Measurements from ENCODE around the gene TNFRSF21.
A peak's percentile ranks its signal among the peaks of the same experiment; 100 is the strongest.
"Not testable (repeated sequence)": the region's sequence is repeated elsewhere in the genome, so short reads cannot be mapped to it uniquely, and the experiment has no call there.

Gene TNFRSF21

GRCh38 chr6:47251396-47251795, 58.3 kb downstream of the TNFRSF21 start:
- no peak for DNase-seq (ENCODE audit: low spot score)

- DNase-seq (ENCODE audit: low spot score) = no peak
Measured at GRCh38 chr6:47250302-47250701, 59.4 kb downstream of the TNFRSF21 start.

GRCh38 chr6:47248446-47248845, 61.3 kb downstream of the TNFRSF21 start:
- no peak for DNase-seq (ENCODE audit: low spot score)

- DNase-seq (ENCODE audit: low spot score) = peak; percentile 23
Measured at GRCh38 chr6:47247227-47247797, 62.4 kb downstream of the TNFRSF21 start.

- no peak for DNase-seq (ENCODE audit: low spot score)
Measured at GRCh38 chr6:47246551-47246950, 63.2 kb downstream of the TNFRSF21 start.

GRCh38 chr6:47245745-47246371, 63.8 kb downstream of the TNFRSF21 start:
- DNase-seq (ENCODE audit: low spot score) = no peak

- peak; percentile 18 for DNase-seq (ENCODE audit: low spot score)
Measured at GRCh38 chr6:47242483-47243386, 67.0 kb downstream of the TNFRSF21 start.

- DNase-seq (ENCODE audit: low spot score) = no peak
Measured at GRCh38 chr6:47241742-47242482, 67.8 kb downstream of the TNFRSF21 start.

GRCh38 chr6:47240277-47240890, 69.3 kb downstream of the TNFRSF21 start:
- no peak for DNase-seq (ENCODE audit: low spot score)

- DNase-seq (ENCODE audit: low spot score) = no peak
Measured at GRCh38 chr6:47239546-47239945, 70.2 kb downstream of the TNFRSF21 start.

GRCh38 chr6:47238456-47238995, 71.2 kb downstream of the TNFRSF21 start:
- no peak for DNase-seq (ENCODE audit: low spot score)

- no peak for DNase-seq (ENCODE audit: low spot score)
Measured at GRCh38 chr6:47237196-47237595, 72.5 kb downstream of the TNFRSF21 start.

GRCh38 chr6:47235964-47236760, 73.5 kb downstream of the TNFRSF21 start:
- DNase-seq (ENCODE audit: low spot score) = no peak

- no peak for DNase-seq (ENCODE audit: low spot score)
Measured at GRCh38 chr6:47235421-47235820, 74.3 kb downstream of the TNFRSF21 start.

- no peak for DNase-seq (ENCODE audit: low spot score)
Measured at GRCh38 chr6:47234266-47234933, 75.3 kb downstream of the TNFRSF21 start.

GRCh38 chr6:47231151-47231550, 78.6 kb downstream of the TNFRSF21 start:
- DNase-seq (ENCODE audit: low spot score) = no peak

- DNase-seq (ENCODE audit: low spot score) = no peak
Measured at GRCh38 chr6:47230579-47230978, 79.1 kb downstream of the TNFRSF21 start.

GRCh38 chr6:47229255-47229654, 80.5 kb downstream of the TNFRSF21 start:
- no peak for DNase-seq (ENCODE audit: low spot score)

- not testable (repeated sequence) for DNase-seq (ENCODE audit: low spot score)
Measured at GRCh38 chr6:47228093-47228492, 81.6 kb downstream of the TNFRSF21 start.

- DNase-seq (ENCODE audit: low spot score) = not testable (repeated sequence)
Measured at GRCh38 chr6:47223251-47223650, 86.5 kb downstream of the TNFRSF21 start.

All from HuH-7.5 (cell line).